ENCODE results near the gene STARD3NL.
"Not testable (repeated sequence)": the region's sequence is repeated elsewhere in the genome, so short reads cannot be mapped to it uniquely, and the experiment has no call there.

Gene STARD3NL

GRCh38 chr7:38178004-38178694 lies at the start of gene STARD3NL:
TSS of gene STARD3NL (plus strand) at chr7:38178245. CDS start at chr7:38207505, 29,260 bp downstream.
- H3K4me3 ChIP-seq: peak within 1 kb of the TSS; percentile 62 to 89 (median 84)

GRCh38 chr7:38129162-38129561 lies 48.9 kb upstream of the STARD3NL start:
- Histone ChIP-seq H3K27ac (no peak overlapping the region), H3K4me3 (no peak overlapping the region)

More at GRCh38 chr7:38178004-38178694, at the start of gene STARD3NL:
- peak within 1 kb of the TSS; percentile 14 to 95 (median 87) for H3K27ac ChIP-seq

- Histone ChIP-seq H3K4me3 (no peak overlapping the region), H3K27ac (no peak overlapping the region)
Measured at GRCh38 chr7:38129579-38129978, 48.5 kb upstream of the STARD3NL start.

GRCh38 chr7:38138171-38138570 lies 39.9 kb upstream of the STARD3NL start:
- H3K4me3 ChIP-seq: no peak overlapping the region
- no peak overlapping the region for H3K27ac ChIP-seq

- no peak overlapping the region for H3K4me3 ChIP-seq
Measured at GRCh38 chr7:38141187-38141586, 36.9 kb upstream of the STARD3NL start.

GRCh38 chr7:38142736-38143135 lies 35.3 kb upstream of the STARD3NL start:
- Histone ChIP-seq H3K27ac (no peak overlapping the region), H3K4me3 (no peak overlapping the region)

More at GRCh38 chr7:38141187-38141586, 36.9 kb upstream of the STARD3NL start:
- H3K27ac ChIP-seq: no peak overlapping the region

GRCh38 chr7:38147005-38147404 lies 31.0 kb upstream of the STARD3NL start:
- H3K4me3 ChIP-seq: no peak overlapping the region
- H3K27ac ChIP-seq: no peak overlapping the region

GRCh38 chr7:38151556-38151955 lies 26.5 kb upstream of the STARD3NL start:
- H3K4me3 ChIP-seq: no peak overlapping the region
- H3K27ac ChIP-seq: no peak overlapping the region

GRCh38 chr7:38153515-38153914 lies 24.5 kb upstream of the STARD3NL start:
- Histone ChIP-seq H3K27ac (no peak overlapping the region), H3K4me3 (no peak overlapping the region)

- H3K4me3 ChIP-seq: no peak overlapping the region
Measured at GRCh38 chr7:38154278-38154677, 23.8 kb upstream of the STARD3NL start.

GRCh38 chr7:38160003-38160571 lies 18.0 kb upstream of the STARD3NL start:
- no peak overlapping the region for H3K27ac ChIP-seq
- H3K4me3 ChIP-seq: no peak overlapping the region

More at GRCh38 chr7:38154278-38154677, 23.8 kb upstream of the STARD3NL start:
- H3K27ac ChIP-seq: no peak overlapping the region

GRCh38 chr7:38162036-38162435 lies 16.0 kb upstream of the STARD3NL start:
- no peak overlapping the region for H3K27ac ChIP-seq
- no peak overlapping the region for H3K4me3 ChIP-seq

GRCh38 chr7:38163671-38164070 lies 14.4 kb upstream of the STARD3NL start:
- Histone ChIP-seq H3K4me3 (no peak overlapping the region), H3K27ac (no peak overlapping the region)

GRCh38 chr7:38168890-38169570 lies 9.0 kb upstream of the STARD3NL start:
- no peak overlapping the region for H3K4me3 ChIP-seq
- no peak overlapping the region for H3K27ac ChIP-seq

- H3K4me3 ChIP-seq: no peak overlapping the region
- H3K27ac ChIP-seq: peak overlapping the region in 1 of 21 experiments; percentile 4
Measured at GRCh38 chr7:38169847-38170246, 8.2 kb upstream of the STARD3NL start.

GRCh38 chr7:38171623-38172391 lies 6.2 kb upstream of the STARD3NL start:
- Histone ChIP-seq H3K4me3 (no peak overlapping the region), H3K27ac (no peak overlapping the region)

- not testable (repeated sequence) for H3K4me3 ChIP-seq, H3K27ac ChIP-seq
Measured at GRCh38 chr7:38175547-38175946, 2.5 kb upstream of the STARD3NL start.

GRCh38 chr7:38177621-38178003 lies 433 bp upstream of the STARD3NL start:
- H3K4me3 ChIP-seq: peak overlapping the region; percentile 62 to 89 (median 84)
- H3K27ac ChIP-seq: peak overlapping the region in 19 of 21 experiments; percentile 34 to 94 (median 87)

GRCh38 chr7:38178695-38179344 lies 775 bp downstream of the STARD3NL start:
- peak overlapping the region; percentile 62 to 89 (median 84) for H3K4me3 ChIP-seq
- peak overlapping the region in 20 of 21 experiments; percentile 14 to 95 (median 87) for H3K27ac ChIP-seq
